HG02678 (cell line): ENCODE data around the gene MRAP.
"Not testable (repeated sequence)": the region's sequence is repeated elsewhere in the genome, so short reads cannot be mapped to it uniquely, and the experiment has no call there.

Experiments used
- ATAC-seq: cut with Tn5 transposase; IDR thresholded peaks from one replicate; pipeline ENCODE4 v1.9.1; 2021; ENCODE audit warnings: mild to moderate bottlenecking, moderate library complexity; ENCODE audit not compliant: unreplicated experiment

The MRAP gene

GRCh38 chr21:32299695-32300094 lies 1.0 kb downstream of the MRAP start:
- ATAC-seq, result no peak

GRCh38 chr21:32300117-32300681 lies 1.5 kb downstream of the MRAP start:
- ATAC-seq, result no peak

- ATAC-seq, result no peak
Observed at GRCh38 chr21:32301596-32301995, 2.9 kb downstream of the MRAP start.

GRCh38 chr21:32302560-32302959 lies 3.9 kb downstream of the MRAP start:
- ATAC-seq, result no peak

- no peak for ATAC-seq
Observed at GRCh38 chr21:32303385-32303784, 4.7 kb downstream of the MRAP start.

GRCh38 chr21:32304998-32305397 lies 6.3 kb downstream of the MRAP start:
- no peak for ATAC-seq

- no peak for ATAC-seq
Observed at GRCh38 chr21:32306021-32306780, 7.5 kb downstream of the MRAP start.

- ATAC-seq, result no peak
Observed at GRCh38 chr21:32307706-32308105, 9.1 kb downstream of the MRAP start.

GRCh38 chr21:32308696-32309095 lies 10.0 kb downstream of the MRAP start:
- ATAC-seq, result no peak

GRCh38 chr21:32309906-32310460 lies 11.3 kb downstream of the MRAP start:
- ATAC-seq, result no peak

- not testable (repeated sequence) for ATAC-seq
Observed at GRCh38 chr21:32310976-32311375, 12.3 kb downstream of the MRAP start.

- ATAC-seq, result no peak
Observed at GRCh38 chr21:32311621-32312020, 13.0 kb downstream of the MRAP start.

GRCh38 chr21:32312326-32312725 lies 13.7 kb downstream of the MRAP start:
- no peak for ATAC-seq

- no peak for ATAC-seq
Observed at GRCh38 chr21:32312976-32313375, 14.3 kb downstream of the MRAP start.

GRCh38 chr21:32314806-32315205 lies 16.2 kb downstream of the MRAP start:
- no peak for ATAC-seq

- no peak for ATAC-seq
Observed at GRCh38 chr21:32315511-32316281, 17.0 kb downstream of the MRAP start.

- ATAC-seq, result no peak
Observed at GRCh38 chr21:32316361-32317215, 17.9 kb downstream of the MRAP start.

- no peak for ATAC-seq
Observed at GRCh38 chr21:32317726-32318125, 19.1 kb downstream of the MRAP start.

- no peak for ATAC-seq
Observed at GRCh38 chr21:32319012-32319411, 20.4 kb downstream of the MRAP start.

- no peak for ATAC-seq
Observed at GRCh38 chr21:32320059-32320458, 21.4 kb downstream of the MRAP start.

GRCh38 chr21:32320726-32321125 lies 22.1 kb downstream of the MRAP start:
- ATAC-seq, result no peak
